BE2C (cell line): Measurements from ENCODE around the gene LCE1A.

Source experiments
- DNase-seq: peaks from one replicate; pipeline ENCODE4 v3.0.0-alpha.2; 2020
- H3K27me3 ChIP-seq: fragments of 250-450 bp; sonication (Bioruptor Pico); 2 replicates; pipeline ENCODE4 v1.5.1; 2020; ENCODE audit warnings: mild to moderate bottlenecking
- H3K36me3 ChIP-seq: fragments of 250-450 bp; sonication (Bioruptor Pico); 2 replicates; pipeline ENCODE4 v1.5.1; 2020; ENCODE audit warnings: mild to moderate bottlenecking
- H3K4me1 ChIP-seq: fragments of 250-450 bp; sonication (Bioruptor Pico); 2 replicates; pipeline ENCODE4 v1.5.1; 2020
- H3K4me3 ChIP-seq: 2 replicates; pipeline ENCODE4 v1.5.1; 2011; ENCODE audit warnings: low read depth, low read length
- H3K9me3 ChIP-seq: fragments of 250-450 bp; sonication (Bioruptor Pico); 2 replicates; pipeline ENCODE4 v1.5.1; 2020
- TF ChIP-seq, protein P1 (sequence below): IDR thresholded peaks from 2 replicates; pipeline ENCODE4 v1.5.1; 2012; ENCODE audit warnings: mild to moderate bottlenecking, low read depth, low read length

LCE1A gene

DNA sequence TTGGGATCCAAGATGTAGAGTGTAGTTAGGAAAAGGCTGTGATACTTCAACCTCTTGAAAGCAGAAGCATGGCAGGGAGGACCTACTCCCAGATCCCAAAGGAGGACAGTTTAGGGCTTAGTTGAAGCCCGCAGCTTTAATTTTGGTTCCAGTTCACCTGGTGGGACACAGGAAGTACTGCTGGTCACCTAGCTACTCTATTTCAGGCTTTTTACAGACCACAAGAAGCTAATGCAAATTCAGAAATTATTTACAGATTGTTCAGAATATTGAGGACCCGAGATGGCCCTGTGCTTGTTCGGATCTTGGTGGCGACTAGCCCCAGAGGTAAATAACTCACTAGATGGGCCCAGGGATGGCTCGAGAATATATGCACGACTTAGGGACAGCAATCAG, 44.5 kb downstream of the LCE1A start:
- Histone ChIP-seq H3K27me3 (no peaks in the 10 kb centered on the region), H3K9me3 (no peaks in the 10 kb centered on the region), H3K4me1 (no peaks in the 10 kb centered on the region), H3K4me3 (no peak overlapping the region), H3K36me3 (no peaks in the 10 kb centered on the region)
- TF ChIP-seq, protein P1, sequence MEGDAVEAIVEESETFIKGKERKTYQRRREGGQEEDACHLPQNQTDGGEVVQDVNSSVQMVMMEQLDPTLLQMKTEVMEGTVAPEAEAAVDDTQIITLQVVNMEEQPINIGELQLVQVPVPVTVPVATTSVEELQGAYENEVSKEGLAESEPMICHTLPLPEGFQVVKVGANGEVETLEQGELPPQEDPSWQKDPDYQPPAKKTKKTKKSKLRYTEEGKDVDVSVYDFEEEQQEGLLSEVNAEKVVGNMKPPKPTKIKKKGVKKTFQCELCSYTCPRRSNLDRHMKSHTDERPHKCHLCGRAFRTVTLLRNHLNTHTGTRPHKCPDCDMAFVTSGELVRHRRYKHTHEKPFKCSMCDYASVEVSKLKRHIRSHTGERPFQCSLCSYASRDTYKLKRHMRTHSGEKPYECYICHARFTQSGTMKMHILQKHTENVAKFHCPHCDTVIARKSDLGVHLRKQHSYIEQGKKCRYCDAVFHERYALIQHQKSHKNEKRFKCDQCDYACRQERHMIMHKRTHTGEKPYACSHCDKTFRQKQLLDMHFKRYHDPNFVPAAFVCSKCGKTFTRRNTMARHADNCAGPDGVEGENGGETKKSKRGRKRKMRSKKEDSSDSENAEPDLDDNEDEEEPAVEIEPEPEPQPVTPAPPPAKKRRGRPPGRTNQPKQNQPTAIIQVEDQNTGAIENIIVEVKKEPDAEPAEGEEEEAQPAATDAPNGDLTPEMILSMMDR = no peak
- DNase-seq = no peak

DNA sequence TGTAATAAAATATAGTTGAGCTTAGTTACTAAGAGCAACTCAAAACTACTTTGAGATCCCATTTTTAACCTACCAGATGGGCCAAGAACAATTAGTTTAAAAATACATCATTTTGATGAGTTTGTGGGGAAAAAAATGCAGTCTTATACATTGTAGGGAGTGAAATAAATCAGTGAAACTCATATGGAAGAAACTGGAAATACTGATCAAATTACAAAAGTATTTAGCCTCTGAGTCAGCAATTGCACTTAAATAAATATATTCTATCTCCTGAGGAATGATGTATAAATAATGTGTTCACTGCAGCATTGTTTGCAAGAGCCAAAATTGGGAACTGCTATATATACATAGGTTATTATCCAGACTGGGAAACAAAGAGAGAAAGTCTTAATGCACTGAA, 46.2 kb downstream of the LCE1A start:
- H3K27me3 ChIP-seq = no peaks in the 10 kb centered on the region
- no peaks in the 10 kb centered on the region for H3K36me3 ChIP-seq
- TF ChIP-seq, protein P1 = no peak
- DNase-seq = no peak
- no peaks in the 10 kb centered on the region for H3K9me3 ChIP-seq
- no peak overlapping the region for H3K4me3 ChIP-seq
- H3K4me1 ChIP-seq = no peaks in the 10 kb centered on the region

DNA sequence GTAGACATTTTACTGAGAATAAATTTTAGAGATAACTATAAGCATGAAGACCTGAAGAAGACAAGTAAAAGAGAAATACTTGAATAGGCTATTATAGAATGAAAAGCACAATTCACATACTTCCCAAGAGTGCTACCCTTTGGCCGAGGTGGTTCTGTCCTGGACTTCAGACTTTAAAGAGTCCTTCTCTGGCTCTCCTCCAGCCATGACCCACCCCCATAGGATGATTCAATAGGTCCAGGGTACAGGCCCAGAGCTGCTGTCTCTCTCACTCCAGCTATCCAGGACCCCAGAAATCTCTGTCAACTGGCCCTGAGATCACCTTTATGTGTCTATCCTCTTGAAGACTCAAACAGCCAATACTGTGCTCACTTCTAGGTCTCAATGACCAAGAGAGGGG, 49.6 kb downstream of the LCE1A start:
- no peaks in the 10 kb centered on the region for H3K9me3 ChIP-seq
- H3K27me3 ChIP-seq = no peaks in the 10 kb centered on the region
- H3K4me1 ChIP-seq = no peaks in the 10 kb centered on the region
- TF ChIP-seq, protein P1 = no peak
- DNase-seq = no peak
- H3K36me3 ChIP-seq = no peaks in the 10 kb centered on the region
- no peak overlapping the region for H3K4me3 ChIP-seq
